ENCODE data around the gene SHBG.

DNA sequence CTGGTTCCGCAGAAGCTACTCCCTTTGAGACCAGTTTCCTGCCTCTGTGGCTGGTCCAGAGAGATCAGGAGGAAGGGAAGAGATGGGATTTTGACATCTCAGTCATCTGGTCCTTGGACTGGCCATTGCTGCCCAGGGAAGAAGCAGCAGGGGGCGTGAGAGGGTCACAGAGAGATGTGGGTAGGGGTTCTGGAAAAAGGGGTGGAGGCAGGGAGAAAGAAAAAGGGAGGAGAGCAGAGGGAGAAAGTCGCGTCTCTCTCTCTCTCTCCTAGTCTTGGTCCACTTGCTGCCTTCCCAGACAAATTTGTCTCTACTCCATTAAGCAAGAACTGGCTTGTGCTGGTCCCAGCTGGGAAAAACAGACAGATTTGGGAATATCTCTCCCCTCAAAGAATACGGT, 4.4 kb downstream of the SHBG start:
- TF ChIP-seq, protein P1, sequence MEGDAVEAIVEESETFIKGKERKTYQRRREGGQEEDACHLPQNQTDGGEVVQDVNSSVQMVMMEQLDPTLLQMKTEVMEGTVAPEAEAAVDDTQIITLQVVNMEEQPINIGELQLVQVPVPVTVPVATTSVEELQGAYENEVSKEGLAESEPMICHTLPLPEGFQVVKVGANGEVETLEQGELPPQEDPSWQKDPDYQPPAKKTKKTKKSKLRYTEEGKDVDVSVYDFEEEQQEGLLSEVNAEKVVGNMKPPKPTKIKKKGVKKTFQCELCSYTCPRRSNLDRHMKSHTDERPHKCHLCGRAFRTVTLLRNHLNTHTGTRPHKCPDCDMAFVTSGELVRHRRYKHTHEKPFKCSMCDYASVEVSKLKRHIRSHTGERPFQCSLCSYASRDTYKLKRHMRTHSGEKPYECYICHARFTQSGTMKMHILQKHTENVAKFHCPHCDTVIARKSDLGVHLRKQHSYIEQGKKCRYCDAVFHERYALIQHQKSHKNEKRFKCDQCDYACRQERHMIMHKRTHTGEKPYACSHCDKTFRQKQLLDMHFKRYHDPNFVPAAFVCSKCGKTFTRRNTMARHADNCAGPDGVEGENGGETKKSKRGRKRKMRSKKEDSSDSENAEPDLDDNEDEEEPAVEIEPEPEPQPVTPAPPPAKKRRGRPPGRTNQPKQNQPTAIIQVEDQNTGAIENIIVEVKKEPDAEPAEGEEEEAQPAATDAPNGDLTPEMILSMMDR (IDR thresholded peaks at IDR 0.05; ENCODE audit: low read depth, low read length, poor library complexity, severe bottlenecking) = peak; percentile 45
- no peak for TF ChIP-seq EZH2phosphoT487 (IDR thresholded peaks at IDR 0.05; ENCODE audit: borderline replicate concordance, low read length)

Data from DOHH2 (cell line).